ENCODE data around the gene THSD4.

Gene THSD4

DNA sequence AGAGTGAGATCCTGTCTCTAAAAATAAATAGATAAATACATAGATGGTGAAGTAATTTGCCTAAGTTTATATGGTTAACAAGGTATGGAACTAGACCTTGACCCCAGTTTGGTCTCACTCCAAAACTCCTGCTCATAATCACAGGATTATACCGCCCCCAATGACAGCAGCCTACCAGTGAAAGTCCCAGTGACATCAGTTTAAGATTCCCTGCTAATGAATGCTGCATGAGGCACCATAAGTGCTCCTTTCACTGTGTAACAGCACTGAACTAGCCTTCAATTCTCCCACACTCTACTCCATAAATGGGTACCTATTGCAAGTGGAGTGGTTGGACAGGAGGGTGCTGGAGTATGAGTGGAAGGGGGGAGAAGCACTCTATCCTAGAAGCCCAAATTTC lies 23.7 kb upstream of the THSD4 start:
- Histone ChIP-seq H3K27me3 (ENCODE audit: low read depth, low read length) (peaks cover 8% of the 10 kb centered on the region; the same call in 1 of the 2 replicates), H3K9ac (ENCODE audit: low read length) (no peak overlapping the region), H3K4me2 (ENCODE audit: low read length) (no peak overlapping the region), H3K9me3 (ENCODE audit: insufficient read depth, low read length) (no peaks in the 10 kb centered on the region), H3K79me2 (ENCODE audit: low read length) (no peaks in the 10 kb centered on the region), H2AFZ (ENCODE audit: low read depth, low read length) (no peak overlapping the region), H3K4me3 (ENCODE audit: low read length) (no peak overlapping the region), H4K20me1 (ENCODE audit: insufficient read depth, low read length) (no peaks in the 10 kb centered on the region), H3K4me1 (ENCODE audit: low read length) (no peaks in the 10 kb centered on the region), H3K36me3 (replicated peaks; ENCODE audit: low read depth, low read length) (no peaks in the 10 kb centered on the region), H3K27ac (ENCODE audit: low read length) (no peak overlapping the region)
- TF ChIP-seq, protein P1, sequence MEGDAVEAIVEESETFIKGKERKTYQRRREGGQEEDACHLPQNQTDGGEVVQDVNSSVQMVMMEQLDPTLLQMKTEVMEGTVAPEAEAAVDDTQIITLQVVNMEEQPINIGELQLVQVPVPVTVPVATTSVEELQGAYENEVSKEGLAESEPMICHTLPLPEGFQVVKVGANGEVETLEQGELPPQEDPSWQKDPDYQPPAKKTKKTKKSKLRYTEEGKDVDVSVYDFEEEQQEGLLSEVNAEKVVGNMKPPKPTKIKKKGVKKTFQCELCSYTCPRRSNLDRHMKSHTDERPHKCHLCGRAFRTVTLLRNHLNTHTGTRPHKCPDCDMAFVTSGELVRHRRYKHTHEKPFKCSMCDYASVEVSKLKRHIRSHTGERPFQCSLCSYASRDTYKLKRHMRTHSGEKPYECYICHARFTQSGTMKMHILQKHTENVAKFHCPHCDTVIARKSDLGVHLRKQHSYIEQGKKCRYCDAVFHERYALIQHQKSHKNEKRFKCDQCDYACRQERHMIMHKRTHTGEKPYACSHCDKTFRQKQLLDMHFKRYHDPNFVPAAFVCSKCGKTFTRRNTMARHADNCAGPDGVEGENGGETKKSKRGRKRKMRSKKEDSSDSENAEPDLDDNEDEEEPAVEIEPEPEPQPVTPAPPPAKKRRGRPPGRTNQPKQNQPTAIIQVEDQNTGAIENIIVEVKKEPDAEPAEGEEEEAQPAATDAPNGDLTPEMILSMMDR (IDR thresholded peaks at IDR 0.05; ENCODE audit: low read depth, low read length), result no peak
- TF ChIP-seq EZH2phosphoT487 (IDR thresholded peaks at IDR 0.05; ENCODE audit: low read depth), result no peak

DNA sequence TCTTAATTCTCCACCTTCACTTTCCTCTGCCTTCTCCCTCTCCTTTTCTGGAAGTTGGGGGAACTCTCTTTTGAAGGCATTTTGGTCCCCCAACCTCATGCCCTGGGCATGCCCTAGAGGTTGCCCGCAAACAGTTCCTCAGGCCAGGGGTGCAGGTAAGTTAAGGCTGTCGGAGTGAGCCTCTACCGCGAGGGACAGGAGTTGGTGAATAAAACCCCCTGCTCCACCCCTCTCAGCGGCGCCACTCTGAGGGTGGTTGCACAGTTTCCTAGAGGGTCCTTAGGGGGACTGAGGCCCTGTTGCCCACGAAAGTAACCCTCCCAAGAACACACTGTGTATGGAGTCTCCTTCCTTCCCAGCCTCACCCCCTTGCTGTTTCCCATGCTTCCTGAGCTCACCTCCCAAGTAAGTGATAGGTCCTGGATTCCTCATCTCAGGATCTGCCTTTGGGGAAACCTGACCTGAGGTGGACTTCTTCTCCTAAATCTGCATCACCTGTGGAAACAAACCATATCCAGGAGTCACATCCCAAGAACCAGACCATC lies 23.1 kb upstream of the THSD4 start:
- TF ChIP-seq, protein P1 (IDR thresholded peaks at IDR 0.05; ENCODE audit: low read depth, low read length), result no peak
- no peak for TF ChIP-seq EZH2phosphoT487 (IDR thresholded peaks at IDR 0.05; ENCODE audit: low read depth)
- Histone ChIP-seq H3K36me3 (replicated peaks; ENCODE audit: low read depth, low read length) (no peaks in the 10 kb centered on the region), H3K79me2 (ENCODE audit: low read length) (no peaks in the 10 kb centered on the region), H3K9me3 (ENCODE audit: insufficient read depth, low read length) (no peaks in the 10 kb centered on the region), H4K20me1 (ENCODE audit: insufficient read depth, low read length) (no peaks in the 10 kb centered on the region), H3K4me1 (ENCODE audit: low read length) (no peaks in the 10 kb centered on the region), H2AFZ (ENCODE audit: low read depth, low read length) (no peak overlapping the region), H3K27ac (ENCODE audit: low read length) (no peak overlapping the region), H3K4me2 (ENCODE audit: low read length) (no peak overlapping the region), H3K9ac (ENCODE audit: low read length) (no peak overlapping the region), H3K27me3 (ENCODE audit: low read depth, low read length) (peaks cover 6% of the 10 kb centered on the region; the same call in 1 of the 2 replicates), H3K4me3 (ENCODE audit: low read length) (no peak overlapping the region)

DNA sequence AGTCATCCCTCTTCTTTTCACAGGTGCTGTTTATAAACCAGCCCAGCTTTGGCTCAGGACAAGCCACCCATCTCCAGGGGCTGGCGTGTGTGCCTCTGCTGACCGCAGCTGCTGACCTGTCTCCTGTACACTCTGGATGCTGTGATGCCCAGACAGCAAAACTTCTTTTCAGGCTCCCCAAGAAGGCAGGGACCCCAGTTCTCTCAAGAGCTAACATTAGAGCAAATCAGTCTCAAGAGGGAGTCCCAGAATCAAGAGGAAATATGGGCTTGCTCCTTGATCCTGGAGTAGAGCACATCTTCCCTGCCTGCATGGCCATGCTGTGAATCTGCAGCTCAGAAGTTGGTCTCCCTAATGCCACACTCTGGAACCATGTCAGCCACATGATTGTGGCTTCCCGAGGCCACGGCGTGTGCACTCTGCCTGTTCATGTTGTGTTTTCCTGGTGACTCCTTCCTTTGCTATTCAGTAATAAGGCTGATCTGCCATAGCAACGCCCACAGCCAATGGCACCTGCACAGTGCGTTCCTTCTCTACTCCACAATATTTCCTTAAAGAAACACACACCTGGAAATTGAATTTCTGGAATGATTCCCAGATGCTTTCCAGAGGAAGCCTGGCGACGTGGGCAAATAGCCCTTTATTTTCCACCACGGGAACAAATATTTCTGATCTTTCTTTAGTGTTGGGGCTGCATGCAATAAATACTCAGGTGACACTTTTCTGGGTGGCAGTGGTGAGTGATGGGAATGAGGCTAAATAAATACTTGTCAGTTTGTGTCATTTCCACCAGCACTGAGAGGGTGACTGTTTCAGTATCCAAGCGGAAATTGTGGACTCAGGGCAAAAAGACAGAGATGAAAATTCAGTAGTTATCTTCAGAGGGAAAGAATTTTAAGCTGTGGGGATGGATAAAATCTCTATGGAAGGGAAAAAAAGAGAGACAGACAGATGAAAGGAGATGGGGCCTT lies 21.9 kb upstream of the THSD4 start:
- Histone ChIP-seq H3K4me2 (ENCODE audit: low read length) (no peak overlapping the region), H3K9ac (ENCODE audit: low read length) (no peak overlapping the region), H4K20me1 (ENCODE audit: insufficient read depth, low read length) (no peaks in the 10 kb centered on the region), H3K79me2 (ENCODE audit: low read length) (no peaks in the 10 kb centered on the region), H3K4me1 (ENCODE audit: low read length) (no peaks in the 10 kb centered on the region), H3K36me3 (replicated peaks; ENCODE audit: low read depth, low read length) (no peaks in the 10 kb centered on the region), H2AFZ (ENCODE audit: low read depth, low read length) (no peak overlapping the region), H3K9me3 (ENCODE audit: insufficient read depth, low read length) (no peaks in the 10 kb centered on the region), H3K27me3 (ENCODE audit: low read depth, low read length) (peaks cover 6% of the 10 kb centered on the region; the same call in 1 of the 2 replicates), H3K27ac (ENCODE audit: low read length) (no peak overlapping the region), H3K4me3 (ENCODE audit: low read length) (no peak overlapping the region)
- no peak for TF ChIP-seq EZH2phosphoT487 (IDR thresholded peaks at IDR 0.05; ENCODE audit: low read depth)
- TF ChIP-seq, protein P1 (IDR thresholded peaks at IDR 0.05; ENCODE audit: low read depth, low read length), result no peak

DNA sequence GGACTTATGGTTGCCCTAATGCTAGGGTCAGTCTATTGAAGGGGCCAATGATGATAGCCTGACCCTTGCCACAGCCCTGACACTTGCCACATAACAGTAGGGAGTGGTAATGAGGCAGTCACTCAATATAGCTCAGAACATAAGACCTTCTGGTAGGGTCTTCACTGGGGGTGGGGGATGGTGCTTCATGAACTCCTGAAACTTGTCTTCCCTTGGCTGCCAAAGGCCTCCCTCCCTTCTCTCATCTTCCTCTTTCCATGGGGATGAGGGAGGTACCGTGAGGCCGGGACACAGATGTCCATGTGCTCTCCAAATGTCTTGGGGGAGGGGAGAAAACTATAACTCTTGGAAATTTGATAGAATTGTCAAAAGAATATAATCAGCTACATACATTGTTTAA lies 21.1 kb upstream of the THSD4 start:
- Histone ChIP-seq H3K36me3 (replicated peaks; ENCODE audit: low read depth, low read length) (no peaks in the 10 kb centered on the region), H3K9ac (ENCODE audit: low read length) (no peak overlapping the region), H3K4me1 (ENCODE audit: low read length) (no peaks in the 10 kb centered on the region), H3K9me3 (ENCODE audit: insufficient read depth, low read length) (no peaks in the 10 kb centered on the region), H3K27me3 (ENCODE audit: low read depth, low read length) (peaks cover 6% of the 10 kb centered on the region; the same call in 1 of the 2 replicates), H4K20me1 (ENCODE audit: insufficient read depth, low read length) (no peaks in the 10 kb centered on the region), H3K4me2 (ENCODE audit: low read length) (no peak overlapping the region), H3K27ac (ENCODE audit: low read length) (no peak overlapping the region), H3K79me2 (ENCODE audit: low read length) (no peaks in the 10 kb centered on the region), H3K4me3 (ENCODE audit: low read length) (no peak overlapping the region), H2AFZ (ENCODE audit: low read depth, low read length) (no peak overlapping the region)
- no peak for TF ChIP-seq EZH2phosphoT487 (IDR thresholded peaks at IDR 0.05; ENCODE audit: low read depth)
- TF ChIP-seq, protein P1 (IDR thresholded peaks at IDR 0.05; ENCODE audit: low read depth, low read length), result no peak

Data from OCI-LY3 (cell line).